Subcutaneous adipose tissue (tissue), 4 donors: ENCODE measurements around the gene TWIST2. TPM values are rescaled to one million over a fixed set of nuclear protein-coding genes. Genes with fewer than 3 reads are reported as not detected.

ENCODE experiments used
- CTCF ChIP-seq: fragments of 450-650 bp; IDR thresholded peaks from one replicate; pipeline ENCODE4 v1.5.1; 2016; ENCODE audit warnings: low read depth, mild to moderate bottlenecking, control low read depth, antibody characterized with exemption, moderate library complexity
- total RNA-seq, 4 donors: library from RNA; depleted of rRNA; stranded (reverse); fragments of >200 nt; gene quantifications; one replicate each; pipeline ENCODE4 v1.1.0, GENCODE V29; 2016

Gene TWIST2
- total RNA-seq, 4 donors from 2014 or later, result 90.8 to 282 (median 125) TPM

GRCh38 chr2:238853218-238853617 is 5.3 kb downstream of the TWIST2 start:
- TF ChIP-seq CTCF, result no peak

GRCh38 chr2:238853721-238854120 is 5.8 kb downstream of the TWIST2 start:
- TF ChIP-seq CTCF, result no peak

GRCh38 chr2:238854246-238854645 is 6.4 kb downstream of the TWIST2 start:
- no peak for TF ChIP-seq CTCF

- TF ChIP-seq CTCF, result no peak
Measured at GRCh38 chr2:238854699-238855229, 6.9 kb downstream of the TWIST2 start.

DNA sequence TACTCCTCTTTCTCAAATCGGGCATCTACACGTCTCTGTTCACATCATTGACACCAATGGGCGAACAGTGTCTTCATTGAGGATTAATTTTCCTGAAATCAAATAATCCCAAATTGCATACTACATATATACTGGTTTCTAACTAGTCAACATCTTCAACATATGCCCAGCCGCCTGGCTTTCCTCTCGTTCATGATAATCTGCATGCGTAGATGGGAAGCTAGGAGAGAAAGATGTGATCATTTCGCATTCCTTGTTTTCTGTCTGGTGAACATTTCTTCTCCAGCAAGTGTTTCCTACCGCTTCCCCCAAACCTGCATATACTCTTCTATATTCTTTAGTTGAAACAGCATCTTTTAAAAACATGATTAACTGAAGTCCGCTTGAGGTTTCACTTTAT is 7.4 kb downstream of the TWIST2 start:
- TF ChIP-seq CTCF, result no peak

GRCh38 chr2:238855891-238856580 is 8.2 kb downstream of the TWIST2 start:
- TF ChIP-seq CTCF, result no peak

GRCh38 chr2:238856713-238857567 is 9.1 kb downstream of the TWIST2 start:
- no peak for TF ChIP-seq CTCF
